ENCODE results near the gene SYNDIG1.

The SYNDIG1 gene

DNA sequence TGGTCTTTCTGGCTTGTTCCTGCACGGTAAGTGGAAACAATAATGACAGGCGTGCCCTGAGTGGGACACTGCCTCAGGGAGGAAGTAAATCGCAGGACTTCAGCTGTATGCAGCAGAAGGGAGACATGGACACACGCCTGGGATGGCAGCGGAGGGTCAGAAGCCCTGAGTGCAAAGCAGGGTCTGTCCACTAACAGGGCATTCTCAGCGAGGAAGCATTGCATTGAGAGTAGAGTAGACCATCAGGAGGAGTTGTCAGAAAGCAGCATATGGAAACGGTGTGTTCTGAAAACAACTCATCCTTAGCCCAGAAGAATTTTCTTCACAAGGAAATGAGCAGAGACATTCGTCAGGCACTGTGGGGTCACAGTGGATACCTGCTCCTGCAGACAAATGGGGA, 134.0 kb downstream of the SYNDIG1 start:
- in situ Hi-C loops (cut with MboI; ENCODE audit: low sequenced_read_pairs): loop anchor here (25.0 kb wide), 2 partner anchors 91 to 284 kb away; no protein-coding TSS in a partner anchor

- in situ Hi-C loops (cut with MboI; ENCODE audit: low sequenced_read_pairs): loop anchor here (25.0 kb wide), 2 partner anchors 93 to 282 kb away; no protein-coding TSS in a partner anchor
These were observed 135.7 kb downstream of the SYNDIG1 start for GRCh38 chr20:24604966-24605665.

DNA sequence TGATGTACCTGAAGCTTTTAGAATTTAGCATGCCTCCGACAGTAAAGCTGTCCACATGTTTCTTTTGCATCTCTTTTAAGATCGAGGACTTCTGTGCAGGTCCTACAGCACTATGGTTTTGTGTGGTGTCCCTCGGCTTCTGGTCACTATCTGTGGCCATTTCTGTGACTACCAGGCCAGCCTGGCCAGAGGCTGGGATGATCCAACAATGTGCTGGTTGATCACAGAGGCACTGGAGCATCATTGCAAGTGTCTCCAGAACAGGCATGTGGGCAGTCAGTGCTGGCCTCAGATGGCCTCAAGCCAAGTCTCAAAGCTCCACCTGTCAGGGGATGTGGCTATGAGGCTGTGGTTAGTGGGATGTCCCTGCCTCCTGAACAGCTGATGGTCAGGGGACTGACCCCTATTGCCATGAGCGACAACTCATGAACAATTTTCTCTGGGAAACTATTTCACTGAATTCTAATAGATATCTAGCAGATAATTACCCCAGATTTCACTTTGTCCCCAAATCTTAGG, 136.6 kb downstream of the SYNDIG1 start:
- in situ Hi-C loops (cut with MboI; ENCODE audit: low sequenced_read_pairs): loop anchor here (25.0 kb wide), 2 partner anchors 94 to 281 kb away; no protein-coding TSS in a partner anchor

- in situ Hi-C loops (cut with MboI; ENCODE audit: low sequenced_read_pairs): loop anchor here (25.0 kb wide), 2 partner anchors 95 to 280 kb away; no protein-coding TSS in a partner anchor
These were observed 138.0 kb downstream of the SYNDIG1 start for GRCh38 chr20:24607402-24607801.

DNA sequence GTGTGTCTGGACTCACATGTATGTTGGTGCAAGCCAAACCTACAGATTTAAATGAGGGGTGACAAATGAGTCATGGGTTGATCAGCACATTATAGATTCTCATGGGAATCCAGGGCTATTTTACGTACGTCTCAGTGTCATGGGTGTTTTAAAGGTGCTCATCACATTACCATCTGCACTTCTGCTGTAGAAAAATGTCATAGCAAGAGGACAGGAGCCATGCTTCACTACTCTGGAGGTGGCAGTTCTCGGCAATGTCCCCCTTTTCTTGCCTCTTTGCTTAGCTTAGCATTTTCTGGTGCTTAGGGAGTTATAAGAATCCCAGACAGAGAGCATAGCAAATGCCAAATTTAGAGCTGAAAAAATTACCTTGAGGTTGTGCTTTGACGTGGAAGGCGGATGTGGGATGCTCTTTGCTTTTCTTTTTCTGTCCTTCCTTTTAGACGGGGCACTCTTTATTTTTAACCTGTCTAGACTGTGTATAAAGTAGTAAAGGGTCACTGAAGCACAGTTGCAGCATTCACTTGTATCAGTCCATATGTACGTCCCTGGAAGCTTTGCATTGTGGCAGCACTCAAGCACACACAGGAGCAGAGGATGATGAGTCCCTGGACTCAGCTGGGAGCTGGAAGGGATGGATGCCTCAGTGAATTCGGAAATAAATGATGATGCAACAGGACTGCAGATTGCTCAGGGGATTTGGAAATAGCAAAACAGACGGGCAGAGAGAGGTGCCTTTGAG, 139.7 kb downstream of the SYNDIG1 start:
- in situ Hi-C loops (cut with MboI; ENCODE audit: low sequenced_read_pairs): loop anchor here (25.0 kb wide), 2 partner anchors 97 to 278 kb away; no protein-coding TSS in a partner anchor

DNA sequence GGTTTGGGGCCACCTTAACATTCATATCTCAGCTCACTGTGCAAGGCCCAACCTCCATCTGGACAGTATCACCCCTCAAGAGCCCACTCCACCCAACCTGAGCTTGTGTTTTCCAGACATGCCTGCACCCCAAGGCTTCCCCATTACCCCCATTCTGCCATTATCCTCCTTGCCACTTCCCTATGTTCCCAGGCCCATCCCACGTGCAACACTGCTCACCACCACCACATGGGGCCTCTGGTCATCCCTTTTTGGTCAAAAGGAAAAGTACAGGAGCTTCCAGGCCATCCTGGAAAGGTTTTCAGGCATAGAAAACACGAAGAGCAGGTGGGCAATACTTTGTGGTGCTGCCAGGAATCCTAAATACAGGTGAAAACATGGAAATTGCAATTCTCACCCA, 140.3 kb downstream of the SYNDIG1 start:
- in situ Hi-C loops (cut with MboI; ENCODE audit: low sequenced_read_pairs): loop anchor here (25.0 kb wide), 2 partner anchors 97 to 278 kb away; no protein-coding TSS in a partner anchor

DNA sequence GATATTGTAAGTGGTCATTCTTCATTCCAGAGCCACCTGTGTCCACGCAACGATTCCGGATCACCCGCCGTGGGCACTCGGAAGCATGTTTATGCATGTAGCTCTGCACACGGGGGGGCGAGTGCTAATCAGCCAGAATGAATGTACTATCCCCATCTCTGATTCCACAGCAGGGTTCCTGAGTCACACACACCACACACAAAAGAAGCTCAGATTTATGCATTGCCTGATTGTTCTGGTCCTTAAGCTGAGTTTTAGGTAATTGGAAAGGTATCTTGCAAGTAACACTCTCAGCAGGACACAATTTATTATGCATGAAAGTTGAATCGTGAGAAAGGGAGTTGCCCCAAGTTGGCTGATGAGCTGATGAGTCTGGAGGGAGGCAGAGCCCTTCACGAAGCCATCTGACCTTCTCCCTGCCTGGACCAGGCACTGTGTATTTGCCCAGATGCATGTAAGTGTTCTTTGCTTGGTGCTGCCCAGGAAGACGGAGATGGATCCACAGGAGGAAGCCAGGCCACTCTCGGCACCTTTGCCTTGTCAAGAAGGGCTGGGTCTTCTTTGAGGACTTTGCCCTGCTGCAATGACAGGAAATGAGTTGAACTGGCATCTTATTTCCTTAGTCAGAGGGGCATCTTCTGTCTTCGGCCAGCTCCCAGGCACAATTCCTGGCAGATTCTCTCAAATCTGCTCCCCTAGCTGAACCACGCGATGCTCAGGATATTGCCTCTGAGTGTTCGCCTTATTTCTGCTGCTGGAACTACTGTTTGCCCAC, 141.1 kb downstream of the SYNDIG1 start:
- in situ Hi-C loops (cut with MboI; ENCODE audit: low sequenced_read_pairs): loop anchor here (25.0 kb wide), 2 partner anchors 98 to 277 kb away; no protein-coding TSS in a partner anchor

DNA sequence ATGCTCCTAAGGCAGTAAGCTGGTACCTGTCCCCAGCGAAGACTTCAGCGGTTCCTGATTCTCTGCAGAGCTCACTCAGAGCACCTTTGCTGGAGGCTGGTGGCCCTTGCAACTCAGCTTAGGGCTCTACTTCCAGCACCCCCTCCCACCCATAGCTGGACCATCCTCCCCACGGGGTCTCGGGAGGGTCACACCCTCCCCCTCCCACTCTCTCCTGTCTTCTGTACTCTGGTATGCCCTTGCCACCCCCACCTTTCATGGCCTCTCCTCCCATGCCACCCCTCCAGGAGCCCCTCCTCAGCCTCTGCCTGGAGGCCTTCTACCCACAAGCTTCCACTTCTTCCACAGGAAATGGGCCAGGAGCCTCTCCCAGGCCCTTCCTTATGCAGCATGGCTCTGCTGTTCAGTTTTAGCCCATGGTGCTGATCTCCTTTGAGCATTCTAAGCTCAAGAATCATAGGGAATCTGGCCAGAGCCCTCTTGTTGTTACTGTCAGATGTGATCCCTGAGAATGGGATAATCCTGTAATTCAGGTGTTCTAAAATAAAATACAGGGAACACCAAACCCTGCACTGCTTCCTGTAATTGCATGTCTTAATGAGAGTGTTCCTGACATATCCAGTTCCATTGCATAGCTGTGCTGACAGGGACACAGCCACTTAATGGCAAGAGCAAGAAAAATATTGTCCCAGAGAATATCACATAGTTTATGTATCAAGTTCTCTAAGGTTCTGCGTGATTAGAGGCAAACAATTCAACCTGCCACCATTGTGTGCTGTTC, 142.1 kb downstream of the SYNDIG1 start:
- in situ Hi-C loops (cut with MboI; ENCODE audit: low sequenced_read_pairs): loop anchor here (25.0 kb wide), 2 partner anchors 99 to 276 kb away; no protein-coding TSS in a partner anchor

- in situ Hi-C loops (cut with MboI; ENCODE audit: low sequenced_read_pairs): loop anchor here (25.0 kb wide), 2 partner anchors 101 to 274 kb away; no protein-coding TSS in a partner anchor
These were observed 143.7 kb downstream of the SYNDIG1 start for GRCh38 chr20:24612799-24613775.

DNA sequence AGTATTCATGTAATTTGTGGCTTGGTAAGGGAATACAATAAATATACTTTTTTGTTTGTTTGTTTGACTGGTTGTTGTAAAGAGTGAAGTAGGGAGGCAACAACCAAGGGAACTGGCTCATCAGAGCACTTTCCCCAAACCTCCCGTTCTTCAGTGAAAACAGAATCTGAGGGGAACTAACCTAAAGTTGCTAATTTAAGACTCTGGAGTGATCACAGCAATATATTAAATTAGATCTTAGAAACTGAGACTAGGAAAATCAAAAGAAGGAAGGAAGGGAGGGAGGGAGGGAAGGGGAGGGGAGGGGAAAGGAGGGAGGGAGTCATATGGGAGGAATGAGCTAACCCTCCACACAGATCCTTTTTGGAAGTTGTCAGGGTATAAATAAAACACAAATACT, 144.9 kb downstream of the SYNDIG1 start:
- in situ Hi-C loops (cut with MboI; ENCODE audit: low sequenced_read_pairs): loop anchor here (25.0 kb wide), 2 partner anchors 102 to 273 kb away; no protein-coding TSS in a partner anchor

GRCh38 chr20:24615353-24615752, 145.9 kb downstream of the SYNDIG1 start:
- in situ Hi-C loops (cut with MboI; ENCODE audit: low sequenced_read_pairs): loop anchor here (25.0 kb wide), 2 partner anchors 103 to 272 kb away; no protein-coding TSS in a partner anchor

DNA sequence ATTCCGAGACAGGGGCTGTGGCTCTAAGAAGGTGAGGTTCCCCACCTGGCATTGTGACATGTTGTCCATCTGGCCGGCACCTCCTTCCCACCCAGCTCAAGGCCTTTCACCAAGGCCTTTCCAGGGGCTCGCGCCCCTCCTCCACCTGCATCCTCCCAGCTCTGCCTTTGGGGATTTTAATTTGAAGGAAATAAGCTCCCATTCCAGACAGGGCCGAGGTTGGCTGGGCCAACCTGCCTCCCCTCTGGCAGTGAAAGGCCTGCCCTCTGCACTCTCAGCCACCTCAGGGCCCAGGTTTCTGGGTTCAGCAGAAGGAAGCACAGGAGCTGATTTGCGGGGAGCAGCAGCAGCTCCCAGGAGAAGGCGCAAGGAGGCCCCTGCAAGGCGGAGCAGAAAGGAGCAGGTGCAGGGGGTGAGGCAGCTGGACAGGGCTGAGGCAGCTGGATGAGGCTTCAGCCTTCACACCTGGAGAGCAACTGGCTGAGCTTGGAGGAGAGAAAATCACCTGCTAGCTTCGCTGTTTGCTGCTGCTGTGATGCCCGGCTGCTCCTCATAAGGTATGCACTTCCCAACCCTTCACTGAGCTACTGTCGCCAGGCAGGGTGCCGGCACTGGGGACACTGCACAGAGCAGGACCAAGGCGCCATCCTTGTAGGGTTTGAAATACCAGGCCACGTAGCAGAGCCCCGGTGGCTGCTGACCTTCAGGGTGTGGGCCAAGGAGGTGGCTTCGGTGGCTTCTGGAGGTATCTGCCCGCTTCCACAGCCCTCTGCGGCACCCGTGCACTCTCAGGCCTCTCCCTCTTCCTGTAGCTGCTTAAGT, 147.0 kb downstream of the SYNDIG1 start:
- in situ Hi-C loops (cut with MboI; ENCODE audit: low sequenced_read_pairs): loop anchor here (25.0 kb wide), 2 partner anchors 104 to 271 kb away; no protein-coding TSS in a partner anchor

DNA sequence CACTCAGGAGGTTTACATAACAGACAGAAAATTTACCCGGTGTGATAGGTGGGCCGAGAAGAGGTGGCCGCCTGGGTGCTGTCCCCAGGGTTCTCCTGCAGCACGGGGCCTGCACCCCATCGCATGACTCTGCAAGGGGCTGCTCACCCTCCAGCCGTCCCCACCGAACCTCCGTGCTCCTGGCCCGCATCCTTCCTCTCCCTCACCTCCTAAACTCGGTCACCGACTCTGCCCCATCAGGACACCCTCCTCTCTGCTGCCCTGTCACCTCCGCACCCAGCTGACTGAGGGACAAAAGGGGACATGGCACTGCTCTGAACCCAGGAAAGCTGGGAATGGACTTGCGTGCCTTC, 147.6 kb downstream of the SYNDIG1 start:
- in situ Hi-C loops (cut with MboI; ENCODE audit: low sequenced_read_pairs): loop anchor here (25.0 kb wide), 2 partner anchors 105 to 270 kb away; no protein-coding TSS in a partner anchor

GRCh38 chr20:24617757-24618450, 148.5 kb downstream of the SYNDIG1 start:
- in situ Hi-C loops (cut with MboI; ENCODE audit: low sequenced_read_pairs): loop anchor here (25.0 kb wide), 2 partner anchors 106 to 269 kb away; no protein-coding TSS in a partner anchor

GRCh38 chr20:24618739-24619138, 149.3 kb downstream of the SYNDIG1 start:
- in situ Hi-C loops (cut with MboI; ENCODE audit: low sequenced_read_pairs): loop anchor here (25.0 kb wide), 2 partner anchors 106 to 269 kb away; no protein-coding TSS in a partner anchor

GRCh38 chr20:24619212-24619611, 149.8 kb downstream of the SYNDIG1 start:
- in situ Hi-C loops (cut with MboI; ENCODE audit: low sequenced_read_pairs): loop anchor here (25.0 kb wide), 2 partner anchors 107 to 268 kb away; no protein-coding TSS in a partner anchor

All from HL-60/S4 treated with retinoic acid at 250 ng/mL for 4 days and 3 days (cell line).